Measurements from ENCODE around the gene GMDS. TPM values are rescaled to one million over a fixed set of nuclear protein-coding genes. Genes with fewer than 3 reads are reported as not detected.

Gene GMDS
- total RNA-seq, 1 donor from 2014 or later, result 30.1 TPM

- ChIA-PET CTCF (interaction anchor here (0.6 to 4.2 kb wide), 9 partner anchors 10 to 1030 kb away, joined by 3 to 43 read pairs (median 4); no protein-coding TSS in a partner anchor), POLR2A (interaction anchor here (1.0 kb wide), 1 partner anchor 500 kb away, joined by 4 read pairs; no protein-coding TSS in a partner anchor)
- no peak for TF ChIP-seq CTCF (IDR thresholded peaks at IDR 0.05)
- Mint-ChIP-seq H3K27me3 (peaks cover 73% of the 10 kb centered on the region), H3K36me3 (ENCODE audit: low read depth) (peaks cover 2% of the 10 kb centered on the region), H3K4me1 (peaks cover 34% of the 10 kb centered on the region), H3K9me3 (no peaks in the 10 kb centered on the region), H3K27ac (no peak overlapping the region), H3K4me3 (no peak overlapping the region)
- ATAC-seq (ENCODE audit: low read depth) (peak; percentile 76), DNase-seq (peak; percentile 80)
- intact Hi-C loops (cut with micrococcal nuclease), result loop anchor here (1.0 to 5.0 kb wide), 7 partner anchors 82 to 1030 kb away; no protein-coding TSS in a partner anchor
Measured at GRCh38 chr6:1604158-1605003, 641.0 kb downstream of the GMDS start.

GRCh38 chr6:1603708-1604107 lies 641.7 kb downstream of the GMDS start:
- Mint-ChIP-seq H3K36me3 (ENCODE audit: low read depth) (peaks cover 2% of the 10 kb centered on the region), H3K4me3 (no peak overlapping the region), H3K9me3 (no peaks in the 10 kb centered on the region), H3K27ac (no peak overlapping the region), H3K27me3 (peaks cover 75% of the 10 kb centered on the region), H3K4me1 (peaks cover 31% of the 10 kb centered on the region)
- POLR2A ChIA-PET, result no interaction called here
- TF ChIP-seq CTCF (IDR thresholded peaks at IDR 0.05), result no peak
- DNase-seq (no peak), ATAC-seq (ENCODE audit: low read depth) (no peak)
- CTCF ChIA-PET, result interaction anchor here (1.3 kb wide), 1 partner anchor 505 kb away, joined by 5 read pairs; no protein-coding TSS in a partner anchor
- intact Hi-C loops (cut with micrococcal nuclease), result loop anchor here (1.0 to 2.0 kb wide), 6 partner anchors 83 to 1031 kb away; no protein-coding TSS in a partner anchor

- intact Hi-C loops (cut with micrococcal nuclease), result no loop called here
- H3K27me3 Mint-ChIP-seq, result peaks cover 71% of the 10 kb centered on the region
- H3K9me3 Mint-ChIP-seq, result no peaks in the 10 kb centered on the region
- no peaks in the 10 kb centered on the region for H3K36me3 Mint-ChIP-seq (ENCODE audit: low read depth)
- DNase-seq (no peak), ATAC-seq (ENCODE audit: low read depth) (no peak)
- no peak overlapping the region for H3K27ac Mint-ChIP-seq
- ChIA-PET CTCF (interaction anchor here (0.8 to 1.6 kb wide), 4 partner anchors 502 to 1091 kb away, joined by 3 to 9 read pairs (median 6); no protein-coding TSS in a partner anchor), POLR2A (interaction anchor here (0.6 kb wide), 1 partner anchor 1035 kb away, joined by 5 read pairs; no protein-coding TSS in a partner anchor)
- H3K4me3 Mint-ChIP-seq, result no peak overlapping the region
- TF ChIP-seq CTCF (IDR thresholded peaks at IDR 0.05), result no peak
- H3K4me1 Mint-ChIP-seq, result peaks cover 16% of the 10 kb centered on the region
Measured at GRCh38 chr6:1602049-1602713, 643.2 kb downstream of the GMDS start.

- no peak for DNase-seq
- Mint-ChIP-seq H3K27ac (no peak overlapping the region), H3K36me3 (ENCODE audit: low read depth) (no peaks in the 10 kb centered on the region), H3K4me3 (no peak overlapping the region), H3K9me3 (no peaks in the 10 kb centered on the region), H3K4me1 (peaks cover 10% of the 10 kb centered on the region), H3K27me3 (peaks cover 68% of the 10 kb centered on the region)
- POLR2A ChIA-PET, result interaction anchor here (0.6 kb wide), 1 partner anchor 1036 kb away, joined by 5 read pairs; no protein-coding TSS in a partner anchor
- no peak for ATAC-seq (ENCODE audit: low read depth)
- CTCF ChIA-PET, result interaction anchor here (1.5 to 1.6 kb wide), 3 partner anchors 503 to 752 kb away, joined by 6 to 9 read pairs (median 6); no protein-coding TSS in a partner anchor
- intact Hi-C loops (cut with micrococcal nuclease), result no loop called here
- no peak for TF ChIP-seq CTCF (IDR thresholded peaks at IDR 0.05)
Measured at GRCh38 chr6:1601158-1602048, 644.0 kb downstream of the GMDS start.
